CD4-positive, alpha-beta T cell treated with Interleukin-6 for 4 hours (primary cell): ENCODE results near the gene FAM184B.
"Not testable (repeated sequence)": the region's sequence is repeated elsewhere in the genome, so short reads cannot be mapped to it uniquely, and the experiment has no call there.

ENCODE experiments used
- DNase-seq: peaks from one replicate; pipeline ENCODE4 v3.0.0-alpha.2; 2020; ENCODE audit warnings: mixed read lengths

FAM184B gene

GRCh38 chr4:17715511-17715910 lies 65.9 kb downstream of the FAM184B start:
- DNase-seq, result no peak

- no peak for DNase-seq
Observed at GRCh38 chr4:17713779-17714178, 67.6 kb downstream of the FAM184B start.

- no peak for DNase-seq
Observed at GRCh38 chr4:17712166-17712565, 69.3 kb downstream of the FAM184B start.

- not testable (repeated sequence) for DNase-seq
Observed at GRCh38 chr4:17711206-17711605, 70.2 kb downstream of the FAM184B start.

- DNase-seq, result no peak
Observed at GRCh38 chr4:17709763-17710068, 71.7 kb downstream of the FAM184B start.

GRCh38 chr4:17708992-17709762 lies 72.2 kb downstream of the FAM184B start:
- DNase-seq, result no peak

- no peak for DNase-seq
Observed at GRCh38 chr4:17707671-17708070, 73.8 kb downstream of the FAM184B start.

GRCh38 chr4:17705107-17705506 lies 76.3 kb downstream of the FAM184B start:
- no peak for DNase-seq

GRCh38 chr4:17704020-17704650 lies 77.3 kb downstream of the FAM184B start:
- no peak for DNase-seq

GRCh38 chr4:17702641-17703040 lies 78.8 kb downstream of the FAM184B start:
- no peak for DNase-seq

GRCh38 chr4:17701882-17702281 lies 79.5 kb downstream of the FAM184B start:
- no peak for DNase-seq

GRCh38 chr4:17701138-17701839 lies 80.1 kb downstream of the FAM184B start:
- DNase-seq, result no peak

- no peak for DNase-seq
Observed at GRCh38 chr4:17699380-17699779, 82.0 kb downstream of the FAM184B start.

- DNase-seq, result no peak
Observed at GRCh38 chr4:17698116-17698515, 83.3 kb downstream of the FAM184B start.

- DNase-seq, result no peak
Observed at GRCh38 chr4:17695341-17695740, 86.1 kb downstream of the FAM184B start.

- no peak for DNase-seq
Observed at GRCh38 chr4:17694552-17694951, 86.9 kb downstream of the FAM184B start.

- no peak for DNase-seq
Observed at GRCh38 chr4:17690898-17691297, 90.5 kb downstream of the FAM184B start.

GRCh38 chr4:17690135-17690534 lies 91.3 kb downstream of the FAM184B start:
- DNase-seq, result no peak

- no peak for DNase-seq
Observed at GRCh38 chr4:17688011-17688441, 93.4 kb downstream of the FAM184B start.

- no peak for DNase-seq
Observed at GRCh38 chr4:17687237-17687857, 94.1 kb downstream of the FAM184B start.

GRCh38 chr4:17684648-17685047 lies 96.8 kb downstream of the FAM184B start:
- not testable (repeated sequence) for DNase-seq

- no peak for DNase-seq
Observed at GRCh38 chr4:17682222-17682566, 99.2 kb downstream of the FAM184B start.
